Liver (tissue), 9 donors: ENCODE results near the gene WDR7. TPM values are rescaled to one million over a fixed set of nuclear protein-coding genes. Genes with fewer than 3 reads are reported as not detected.

ENCODE experiments used
- DNase-seq: peaks from one replicate; pipeline ENCODE4 v3.0.0-alpha.2; 2017; ENCODE audit warnings: low spot score
- H3K27ac ChIP-seq, 2 donors: one replicate each; pipeline ENCODE4 v1.7.0; 2013; ENCODE audit warnings: inconsistent platforms in 2 of 2, low read length in 2 of 2, control low read depth in 1 of 2, low read depth in 1 of 2, mild to moderate bottlenecking in 1 of 2
- H3K27me3 ChIP-seq, 4 donors: one replicate each; pipeline versions ENCODE4 v1.6.1 to v1.7.0; 2013; ENCODE audit warnings: low read length in 3 of 4, inconsistent platforms in 1 of 4, mild to moderate bottlenecking in 1 of 4, moderate library complexity in 1 of 4; ENCODE audit not compliant: control insufficient read depth in 4 of 4, insufficient read depth in 4 of 4
- H3K36me3 ChIP-seq, 4 donors: one replicate each; pipeline versions ENCODE4 v1.6.1 to v1.7.0; 2013; ENCODE audit warnings: low read length in 3 of 4, mild to moderate bottlenecking in 3 of 4, low read depth in 1 of 4, moderate library complexity in 1 of 4; ENCODE audit not compliant: control insufficient read depth in 4 of 4, insufficient read depth in 3 of 4
- H3K4me1 ChIP-seq, 4 donors: one replicate each; pipeline versions ENCODE4 v1.6.1 to v1.7.0; 2013; ENCODE audit warnings: low read length in 3 of 4, mild to moderate bottlenecking in 3 of 4, moderate library complexity in 1 of 4; ENCODE audit not compliant: control insufficient read depth in 4 of 4, insufficient read depth in 4 of 4
- H3K4me3 ChIP-seq, 3 donors: one replicate each; pipeline versions ENCODE4 v1.6.1 to v1.7.0; 2013; ENCODE audit warnings: low read length in 3 of 3, control low read depth in 1 of 3, low read depth in 1 of 3, mild to moderate bottlenecking in 1 of 3
- H3K9ac ChIP-seq, 2 donors: one replicate each; pipeline ENCODE4 v1.7.0; 2013; ENCODE audit warnings: low read length in 2 of 2, mild to moderate bottlenecking in 2 of 2, moderate library complexity in 2 of 2, control low read depth in 1 of 2, low read depth in 1 of 2
- H3K9me3 ChIP-seq, 4 donors: one replicate each; pipeline versions ENCODE4 v1.6.1 to v1.7.0; 2013; ENCODE audit warnings: low read length in 3 of 4; ENCODE audit not compliant: control insufficient read depth in 4 of 4
- EGR1 ChIP-seq, 2 donors: IDR thresholded peaks; 2 replicates each; pipeline ENCODE4 v1.6.1; 2016 to 2018; ENCODE audit warnings: antibody characterized with exemption in 2 of 2, low read depth in 2 of 2
- FOXA2 ChIP-seq: IDR thresholded peaks from 2 replicates; pipeline ENCODE4 v1.6.1; 2016; ENCODE audit warnings: antibody characterized with exemption
- GABPA ChIP-seq, 2 donors: IDR thresholded peaks in 1 of 2; conservative IDR thresholded peaks in 1 of 2; 2 replicates each; pipeline ENCODE4 v1.6.1; 2016; ENCODE audit warnings: antibody characterized with exemption in 2 of 2, mild to moderate bottlenecking in 1 of 2, moderate library complexity in 1 of 2
- HNF4A ChIP-seq, 2 donors: conservative IDR thresholded peaks; 2 replicates each; pipeline ENCODE4 v1.6.1; 2016; ENCODE audit warnings: antibody characterized with exemption in 2 of 2, mild to moderate bottlenecking in 2 of 2
- HNF4G ChIP-seq: IDR thresholded peaks from 2 replicates; pipeline ENCODE4 v1.6.1; 2016; ENCODE audit warnings: antibody characterized with exemption
- JUND ChIP-seq, 2 donors: IDR thresholded peaks; 2 replicates each; pipeline ENCODE4 v1.6.1; 2016; ENCODE audit warnings: antibody characterized with exemption in 2 of 2
- NR2F2 ChIP-seq: IDR thresholded peaks from 2 replicates; pipeline ENCODE4 v1.6.1; 2016; ENCODE audit warnings: antibody characterized with exemption
- RAD21 ChIP-seq, 2 donors: IDR thresholded peaks; 2 replicates each; pipeline ENCODE4 v1.6.1; 2016; ENCODE audit warnings: antibody characterized with exemption in 2 of 2, mild to moderate bottlenecking in 2 of 2
- RXRA ChIP-seq, 2 donors: IDR thresholded peaks; 2 replicates each; pipeline ENCODE4 v1.6.1; 2017 to 2018; ENCODE audit warnings: antibody characterized with exemption in 2 of 2, mild to moderate bottlenecking in 1 of 2
- SP1 ChIP-seq: IDR thresholded peaks from 2 replicates; pipeline ENCODE4 v1.6.1; 2018; ENCODE audit warnings: antibody characterized with exemption, mild to moderate bottlenecking
- TAF1 ChIP-seq: conservative IDR thresholded peaks from 2 replicates; pipeline ENCODE4 v1.6.1; 2016; ENCODE audit warnings: antibody characterized with exemption, mild to moderate bottlenecking
- YY1 ChIP-seq: IDR thresholded peaks from 2 replicates; pipeline ENCODE4 v1.6.1; 2016; ENCODE audit warnings: antibody characterized with exemption, mild to moderate bottlenecking
- WGBS: extraction: QIAGEN DNeasy Blood & Tissue Kit; methylation state at CpG from one replicate; pipeline ENCODE4 v1.1.7; 2013; 5-methylcytosine and 5-hydroxymethylcytosine counted together
- polyA plus RNA-seq, 2 donors: library from polyadenylated mRNA; stranded (reverse) in 1 of 2; unstranded in 1 of 2; fragments of 200-250 nt in 1 of 2; fragments of >200 nt in 1 of 2; fragmentation: Nextera tagmentation in 1 of 2; extraction: Ambion mirVana in 1 of 2; gene quantifications; one replicate each; pipeline versions ENCODE4 v1.2.1 to v1.2.3, GENCODE V29; 2013 to 2015
- total RNA-seq, 2 donors: library from RNA; depleted of rRNA; stranded (reverse); fragments of >200 nt; gene quantifications; one replicate each; pipeline ENCODE4 v1.2.3, GENCODE V29; 2014
- TF ChIP-seq, protein P1 (sequence below): fragments of 150-350 bp; IDR thresholded peaks from 2 replicates; pipeline ENCODE4 v1.5.1; 2017; ENCODE audit warnings: improper control_type of control experiment, low read depth, low read length; ENCODE audit not compliant: missing input control
- TF ChIP-seq, protein P2 (sequence below): IDR thresholded peaks from 2 replicates; pipeline ENCODE4 v1.6.1; 2016; ENCODE audit warnings: antibody characterized with exemption
- TF ChIP-seq, protein P3 (sequence below): IDR thresholded peaks from 2 replicates; pipeline ENCODE4 v1.6.1; 2016; ENCODE audit warnings: antibody characterized with exemption
- TF ChIP-seq, protein P4 (sequence below): IDR thresholded peaks from 2 replicates; pipeline ENCODE4 v1.6.1; 2016; ENCODE audit warnings: antibody characterized with exemption
- donor health status: healthy.
- donor health status: healthy.
- donor health status: healthy.
- donor health status: healthy.
- donor health status: healthy.

The WDR7 gene
- total and polyA plus RNA-seq, 4 donors = 4.5 to 26.6 (median 13.2) TPM

DNA sequence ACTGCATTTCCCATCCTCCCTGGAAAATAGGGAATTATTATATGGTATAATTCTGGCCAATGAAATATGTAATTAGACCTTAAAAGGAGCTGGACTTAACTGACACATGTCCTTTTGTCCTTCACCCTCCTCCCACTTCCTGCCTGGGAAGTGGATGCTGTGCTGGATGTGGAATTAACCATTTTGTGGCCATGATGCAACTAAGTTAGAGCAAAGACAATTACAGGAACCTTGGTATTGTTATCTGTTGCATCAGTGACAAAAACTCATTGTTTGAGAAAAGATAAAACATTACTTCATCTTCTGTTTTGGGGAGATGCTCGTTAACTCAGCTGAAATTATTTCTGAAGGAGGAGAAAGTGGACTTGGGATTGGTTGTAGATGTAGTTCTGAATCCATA is 268.0 kb downstream of the WDR7 start (continued):
- TF ChIP-seq, protein P1, sequence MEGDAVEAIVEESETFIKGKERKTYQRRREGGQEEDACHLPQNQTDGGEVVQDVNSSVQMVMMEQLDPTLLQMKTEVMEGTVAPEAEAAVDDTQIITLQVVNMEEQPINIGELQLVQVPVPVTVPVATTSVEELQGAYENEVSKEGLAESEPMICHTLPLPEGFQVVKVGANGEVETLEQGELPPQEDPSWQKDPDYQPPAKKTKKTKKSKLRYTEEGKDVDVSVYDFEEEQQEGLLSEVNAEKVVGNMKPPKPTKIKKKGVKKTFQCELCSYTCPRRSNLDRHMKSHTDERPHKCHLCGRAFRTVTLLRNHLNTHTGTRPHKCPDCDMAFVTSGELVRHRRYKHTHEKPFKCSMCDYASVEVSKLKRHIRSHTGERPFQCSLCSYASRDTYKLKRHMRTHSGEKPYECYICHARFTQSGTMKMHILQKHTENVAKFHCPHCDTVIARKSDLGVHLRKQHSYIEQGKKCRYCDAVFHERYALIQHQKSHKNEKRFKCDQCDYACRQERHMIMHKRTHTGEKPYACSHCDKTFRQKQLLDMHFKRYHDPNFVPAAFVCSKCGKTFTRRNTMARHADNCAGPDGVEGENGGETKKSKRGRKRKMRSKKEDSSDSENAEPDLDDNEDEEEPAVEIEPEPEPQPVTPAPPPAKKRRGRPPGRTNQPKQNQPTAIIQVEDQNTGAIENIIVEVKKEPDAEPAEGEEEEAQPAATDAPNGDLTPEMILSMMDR = no peak
- no peak for TF ChIP-seq FOXA2
- TF ChIP-seq TAF1 = no peak
- TF ChIP-seq, protein P2, sequence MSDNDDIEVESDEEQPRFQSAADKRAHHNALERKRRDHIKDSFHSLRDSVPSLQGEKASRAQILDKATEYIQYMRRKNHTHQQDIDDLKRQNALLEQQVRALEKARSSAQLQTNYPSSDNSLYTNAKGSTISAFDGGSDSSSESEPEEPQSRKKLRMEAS = no peak

DNA sequence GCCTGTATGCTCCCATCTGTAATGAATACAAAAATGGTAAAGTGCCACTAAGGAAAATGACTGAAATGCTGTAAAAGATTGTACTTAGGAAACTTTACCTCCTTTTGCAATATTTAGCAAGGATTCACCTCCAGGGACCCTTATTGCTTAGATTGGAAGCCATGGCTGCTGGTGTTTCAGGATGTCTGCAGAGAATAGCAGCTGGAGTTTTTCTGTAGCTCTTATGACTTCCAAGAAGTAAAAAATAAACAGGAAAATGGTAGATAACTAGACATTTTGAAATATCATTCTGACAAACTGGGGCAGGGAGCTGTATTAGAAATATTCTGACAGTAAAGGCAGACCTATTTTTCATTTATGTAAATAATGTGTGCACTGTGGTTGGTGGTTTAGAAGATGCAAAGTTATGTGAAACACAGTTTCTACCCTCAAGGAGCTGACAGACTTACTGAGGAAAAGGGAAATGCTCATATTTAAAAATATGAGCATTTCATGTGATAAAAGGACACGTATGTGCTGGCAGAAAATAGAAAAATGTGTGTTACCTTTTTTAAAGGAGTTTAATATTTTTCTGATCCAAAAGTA is 270.8 kb downstream of the WDR7 start:
- Histone ChIP-seq H3K9ac (no peak overlapping the region), H3K9me3 (no peaks in the 10 kb centered on the region), H3K36me3 (no peaks in the 10 kb centered on the region), H3K4me3 (no peak overlapping the region), H3K27ac (no peak overlapping the region), H3K4me1 (no peaks in the 10 kb centered on the region), H3K27me3 (no peaks in the 10 kb centered on the region)
- DNase-seq = no peak
- TF ChIP-seq GABPA (IDR thresholded peaks at IDR 0.05 in 1 of 2, conservative IDR thresholded peaks at IDR 0.05 in 1 of 2) (no peak), JUND (IDR thresholded peaks at IDR 0.05) (no peak), RXRA (IDR thresholded peaks at IDR 0.05) (no peak), HNF4A (conservative IDR thresholded peaks at IDR 0.05) (no peak), TAF1 (no peak), EGR1 (IDR thresholded peaks at IDR 0.05; ENCODE audit: low read depth in 2 of 2) (no peak), RAD21 (IDR thresholded peaks at IDR 0.05) (no peak), SP1 (no peak), YY1 (no peak), FOXA2 (no peak), NR2F2 (no peak), HNF4G (no peak)
- TF ChIP-seq, protein P1 = no peak
- TF ChIP-seq, protein P3, sequence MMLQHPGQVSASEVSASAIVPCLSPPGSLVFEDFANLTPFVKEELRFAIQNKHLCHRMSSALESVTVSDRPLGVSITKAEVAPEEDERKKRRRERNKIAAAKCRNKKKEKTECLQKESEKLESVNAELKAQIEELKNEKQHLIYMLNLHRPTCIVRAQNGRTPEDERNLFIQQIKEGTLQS = no peak
- TF ChIP-seq, protein P4, sequence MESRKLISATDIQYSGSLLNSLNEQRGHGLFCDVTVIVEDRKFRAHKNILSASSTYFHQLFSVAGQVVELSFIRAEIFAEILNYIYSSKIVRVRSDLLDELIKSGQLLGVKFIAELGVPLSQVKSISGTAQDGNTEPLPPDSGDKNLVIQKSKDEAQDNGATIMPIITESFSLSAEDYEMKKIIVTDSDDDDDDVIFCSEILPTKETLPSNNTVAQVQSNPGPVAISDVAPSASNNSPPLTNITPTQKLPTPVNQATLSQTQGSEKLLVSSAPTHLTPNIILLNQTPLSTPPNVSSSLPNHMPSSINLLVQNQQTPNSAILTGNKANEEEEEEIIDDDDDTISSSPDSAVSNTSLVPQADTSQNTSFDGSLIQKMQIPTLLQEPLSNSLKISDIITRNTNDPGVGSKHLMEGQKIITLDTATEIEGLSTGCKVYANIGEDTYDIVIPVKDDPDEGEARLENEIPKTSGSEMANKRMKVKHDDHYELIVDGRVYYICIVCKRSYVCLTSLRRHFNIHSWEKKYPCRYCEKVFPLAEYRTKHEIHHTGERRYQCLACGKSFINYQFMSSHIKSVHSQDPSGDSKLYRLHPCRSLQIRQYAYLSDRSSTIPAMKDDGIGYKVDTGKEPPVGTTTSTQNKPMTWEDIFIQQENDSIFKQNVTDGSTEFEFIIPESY = no peak
- TF ChIP-seq, protein P2 = no peak
- 85% methylated on average over 1 of the region's 1 CpG for WGBS
